ENCODE data around the gene RFX4.

The RFX4 gene

GRCh38 chr12:106736051-106736957 is 153.5 kb downstream of the RFX4 start:
- DNase-seq = no peak

DNA sequence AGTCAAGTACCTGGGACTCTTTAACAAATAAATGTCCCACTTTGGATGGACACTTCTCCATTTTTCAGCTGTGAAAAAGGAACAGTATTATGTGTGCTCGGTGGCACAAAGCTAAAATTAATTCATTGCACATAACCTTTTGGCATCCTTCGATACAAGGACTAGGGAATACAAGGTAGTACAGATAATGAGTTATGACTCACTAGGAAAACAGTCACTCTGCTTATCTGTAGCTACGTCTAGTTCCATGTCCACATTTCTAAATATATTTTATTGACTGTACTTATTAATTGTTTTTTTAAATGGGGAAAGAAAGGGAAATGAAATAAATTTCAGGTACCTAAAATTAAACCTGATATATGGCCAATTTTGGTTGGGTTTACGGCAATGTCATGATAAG is 156.5 kb downstream of the RFX4 start:
- DNase-seq = no peak

DNA sequence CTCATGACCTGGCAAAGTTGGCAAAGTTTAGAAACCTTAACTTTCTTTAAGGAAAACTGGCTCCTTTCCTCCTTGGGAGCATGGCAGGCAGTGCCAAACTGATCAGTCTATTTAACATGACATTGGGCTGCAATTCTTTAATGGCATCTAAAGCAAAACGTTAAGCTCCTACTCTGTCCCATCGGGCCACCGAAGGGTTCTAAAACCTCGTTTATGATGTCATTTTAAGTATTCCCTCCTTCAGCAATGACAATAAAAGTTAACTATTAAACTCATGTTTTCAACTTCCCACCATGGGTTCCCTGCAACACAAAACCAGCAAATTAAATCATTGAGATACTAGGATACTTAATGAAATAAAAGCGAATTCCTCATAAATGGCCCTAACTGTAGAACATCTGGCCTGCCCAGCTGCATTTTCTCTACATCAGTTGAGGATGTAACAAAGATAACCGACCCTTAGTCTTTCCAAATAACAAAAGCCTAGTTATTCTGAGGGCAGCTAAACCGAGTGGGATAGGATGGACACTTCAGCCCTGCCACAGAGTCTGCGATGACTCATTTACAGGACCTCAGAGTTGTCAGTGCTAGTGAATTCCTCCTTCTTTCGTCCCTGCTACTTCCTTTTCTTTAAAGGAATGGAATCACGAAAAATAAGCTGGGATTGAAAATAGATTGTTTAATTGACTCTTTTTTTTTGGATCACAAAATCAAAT is 157.2 kb downstream of the RFX4 start:
- no peak for DNase-seq

GRCh38 chr12:106740818-106741217 is 158.0 kb downstream of the RFX4 start:
- DNase-seq = no peak

DNA sequence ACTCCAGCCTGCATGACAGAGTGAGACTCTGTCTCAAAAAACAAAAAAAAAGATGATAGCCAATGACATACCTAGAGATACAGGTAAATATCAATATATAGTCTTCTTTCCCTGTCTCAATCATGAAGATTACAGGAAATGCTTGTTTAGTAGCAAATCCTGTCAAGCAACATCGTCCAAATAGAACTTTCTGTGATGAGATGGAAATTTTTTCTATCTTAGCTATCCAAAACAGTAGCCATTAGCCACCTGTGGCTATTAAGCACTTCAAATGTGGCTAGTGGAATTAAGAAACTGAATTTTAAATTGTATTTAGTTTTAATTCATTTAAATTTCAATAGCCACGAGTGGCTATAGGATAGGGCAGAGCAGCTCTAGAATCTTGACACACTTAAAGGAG is 158.4 kb downstream of the RFX4 start:
- DNase-seq = no peak

DNA sequence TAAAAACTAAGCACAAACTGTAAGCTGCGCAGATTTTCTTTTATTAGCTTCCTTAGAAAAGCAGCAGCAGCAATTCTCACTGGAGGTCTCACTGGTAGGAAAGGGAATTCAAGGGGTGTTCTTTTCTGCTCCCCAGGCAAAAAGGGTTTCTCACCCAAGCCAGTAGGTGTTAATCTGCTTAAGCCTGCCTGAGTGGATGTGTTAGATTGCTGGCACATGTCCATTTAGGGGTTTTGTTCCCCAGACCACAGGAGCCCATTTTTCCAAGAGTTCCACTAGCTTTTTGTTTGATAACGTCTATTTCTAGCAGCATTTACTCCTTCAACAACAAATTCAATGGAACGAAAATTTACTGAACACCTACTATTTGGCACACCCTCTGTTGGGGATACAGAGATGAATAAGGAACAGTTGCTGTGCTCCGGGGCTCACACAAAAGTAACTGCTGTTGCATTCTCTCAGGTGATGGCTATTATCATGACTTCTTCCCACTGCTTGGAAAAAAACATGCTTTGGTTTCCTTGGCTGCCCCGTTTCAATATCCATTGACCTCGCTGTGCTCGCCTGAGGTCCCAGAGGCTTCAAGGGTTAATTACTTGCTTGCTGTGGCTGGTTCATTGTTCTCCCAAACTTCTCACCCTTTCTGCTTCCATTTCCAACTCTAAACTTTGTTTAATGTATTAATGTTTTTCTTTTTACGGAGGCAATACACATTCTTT is 160.6 kb downstream of the RFX4 start:
- no peak for DNase-seq

- no peak for DNase-seq
Measured at GRCh38 chr12:106744600-106744999, 161.8 kb downstream of the RFX4 start.

- DNase-seq = no peak
Measured at GRCh38 chr12:106745181-106745745, 162.5 kb downstream of the RFX4 start.

DNA sequence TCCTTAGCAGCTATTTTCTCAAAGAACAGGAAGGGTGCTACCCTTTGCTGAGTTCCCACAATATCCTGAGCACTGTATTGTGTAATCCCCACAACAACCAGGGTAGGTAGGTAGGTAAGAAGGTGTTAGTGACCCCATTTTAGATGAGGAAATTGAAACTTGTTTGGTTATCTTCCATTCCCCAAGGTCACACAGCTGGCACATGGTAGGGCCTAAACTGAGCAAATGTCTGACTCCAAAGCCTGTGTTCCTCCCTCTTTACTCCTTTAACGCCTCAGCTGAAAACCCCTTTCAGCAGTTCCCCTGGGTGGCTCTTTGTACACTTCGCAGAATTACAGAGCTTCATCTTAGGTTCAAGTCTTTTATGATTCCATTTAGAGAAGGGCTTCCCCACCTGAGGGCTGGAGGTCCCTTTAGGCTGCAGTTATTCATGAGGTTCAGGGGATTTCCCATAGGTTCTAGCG is 165.2 kb downstream of the RFX4 start:
- no peak for DNase-seq

DNA sequence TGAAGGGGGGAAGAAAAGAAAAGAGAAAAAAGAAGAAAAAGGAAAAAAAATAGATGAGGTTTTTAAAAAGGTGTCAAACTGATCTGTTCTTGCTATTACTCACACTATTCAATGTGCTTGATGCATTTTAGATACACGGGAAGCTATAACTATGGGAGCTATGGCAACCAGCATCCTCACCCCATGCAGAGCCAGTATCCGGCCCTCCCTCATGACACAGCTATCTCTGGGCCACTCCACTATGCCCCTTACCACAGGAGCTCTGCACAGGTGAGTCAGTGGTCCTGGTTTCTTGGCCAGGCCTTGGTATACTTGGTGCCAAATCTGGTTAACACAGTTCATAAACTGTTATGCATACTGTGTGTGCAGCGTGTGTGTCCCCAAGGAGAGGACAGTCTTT is 167.7 kb downstream of the RFX4 start:
- no peak for DNase-seq

DNA sequence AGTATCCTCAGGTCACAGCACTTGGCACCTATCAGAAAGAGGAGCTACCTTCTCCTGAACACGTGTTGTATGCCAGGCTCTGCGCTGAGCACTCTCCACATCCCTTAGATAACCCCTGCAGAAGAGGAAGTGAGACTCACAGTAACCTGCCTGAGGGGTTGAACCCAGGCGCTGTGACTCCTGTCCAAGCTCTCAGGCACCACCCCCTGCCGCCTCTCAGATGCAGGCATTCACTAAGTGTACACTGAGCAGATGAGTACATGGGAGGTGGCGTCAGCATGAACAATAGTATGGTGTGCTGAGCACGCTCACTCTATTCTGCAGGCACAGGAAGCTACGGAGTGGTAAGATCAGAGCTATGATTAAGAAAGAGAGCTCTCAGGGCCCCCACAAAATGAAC is 170.7 kb downstream of the RFX4 start:
- DNase-seq = no peak

DNA sequence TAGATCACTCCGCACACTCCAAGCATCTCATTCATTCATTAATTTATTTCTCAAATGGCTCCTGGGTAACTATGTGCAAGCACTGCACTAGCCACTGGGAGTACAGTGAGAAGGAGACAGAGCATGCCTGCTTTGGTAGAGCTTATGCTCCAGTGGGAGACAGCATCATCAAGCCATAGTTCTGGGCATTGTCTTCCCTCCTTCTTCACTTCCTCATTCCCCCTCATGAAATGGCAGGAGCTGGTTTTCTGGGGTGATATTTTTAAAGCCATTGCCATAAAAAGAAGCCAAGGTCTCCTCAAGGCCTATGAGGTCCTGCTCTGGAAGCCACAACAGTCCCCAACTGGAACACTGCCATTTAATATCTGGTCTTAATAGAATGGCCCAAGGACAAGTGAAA is 171.5 kb downstream of the RFX4 start:
- no peak for DNase-seq

- DNase-seq = no peak
Measured at GRCh38 chr12:106757623-106758348, 175.0 kb downstream of the RFX4 start.

- no peak for DNase-seq
Measured at GRCh38 chr12:106758349-106759110, 175.7 kb downstream of the RFX4 start.

DNA sequence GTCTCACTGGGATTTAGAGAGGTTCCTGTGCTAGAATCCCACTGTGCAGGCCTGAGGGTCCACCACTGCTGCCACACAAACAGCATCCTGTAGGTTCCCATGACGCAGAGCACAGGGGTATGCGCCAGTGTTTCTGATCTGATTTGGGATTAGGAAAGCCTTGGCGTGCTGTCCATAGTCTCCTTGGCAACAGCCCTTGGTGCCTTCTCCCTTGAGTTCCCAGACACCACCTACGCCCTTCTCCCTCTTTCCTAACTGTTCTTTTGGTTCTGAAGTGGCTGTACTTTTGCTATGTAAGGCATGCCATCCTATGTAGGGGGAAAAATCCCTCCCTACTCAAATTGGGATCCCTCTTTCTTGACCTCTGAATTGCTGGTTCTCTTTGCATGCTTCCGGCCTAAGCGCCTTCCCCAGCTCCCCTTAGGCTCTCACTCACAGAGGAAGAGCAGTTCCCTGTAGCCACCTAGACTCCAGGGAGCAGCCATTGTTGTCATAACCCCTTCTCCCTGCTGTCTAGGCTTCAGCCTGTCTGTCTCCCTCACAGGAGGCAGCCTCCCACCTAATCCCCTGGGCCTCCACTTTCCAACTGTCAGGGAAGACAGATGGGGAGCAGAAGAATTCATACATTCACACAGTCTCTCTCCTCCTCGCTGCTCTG is 176.9 kb downstream of the RFX4 start:
- no peak for DNase-seq

GRCh38 chr12:106760184-106760531 is 177.4 kb downstream of the RFX4 start:
- peak; percentile 18 for DNase-seq

DNA sequence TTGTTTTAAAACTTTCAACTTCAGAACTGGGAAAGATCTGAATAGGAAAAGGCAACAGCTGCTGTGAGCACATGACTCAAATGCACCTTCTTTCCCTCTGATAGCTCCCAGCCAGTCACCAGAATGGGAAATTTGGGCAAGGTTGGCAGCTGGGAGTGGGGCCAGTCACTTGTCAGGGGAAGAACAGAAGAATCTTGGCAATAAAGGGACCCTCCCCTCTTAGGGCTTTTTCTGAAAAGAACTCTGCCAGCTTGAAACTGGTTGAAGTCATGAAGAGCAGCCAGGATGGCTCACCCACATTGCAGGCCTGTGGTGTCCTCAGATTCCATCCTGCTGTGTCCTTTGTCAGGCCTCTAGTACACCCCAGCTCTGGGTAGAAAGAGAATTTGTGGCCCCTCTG is 181.4 kb downstream of the RFX4 start:
- DNase-seq = no peak

- no peak for DNase-seq
Measured at GRCh38 chr12:106764738-106765137, 181.9 kb downstream of the RFX4 start.

DNA sequence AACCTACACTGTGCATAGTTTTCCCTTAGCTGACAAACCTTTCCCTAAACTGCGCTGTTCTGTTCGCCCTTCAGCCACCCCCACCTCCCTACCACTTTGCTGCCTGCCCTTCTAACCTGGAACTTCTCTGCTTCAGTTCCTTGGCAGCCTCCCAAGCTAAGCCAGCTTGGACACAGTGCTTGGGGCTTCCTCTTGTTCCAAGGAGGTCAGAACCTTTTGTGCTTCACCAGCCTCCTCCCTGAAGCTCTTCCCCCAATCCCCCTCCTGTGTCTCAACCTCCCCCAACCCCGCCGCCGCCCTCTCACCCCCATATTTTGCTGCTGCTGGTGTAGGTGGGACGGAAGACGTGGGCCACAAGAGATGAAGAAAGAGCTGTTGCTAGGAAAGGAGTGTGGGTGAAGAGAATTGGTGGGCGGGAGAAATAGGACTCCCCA is 183.6 kb downstream of the RFX4 start:
- DNase-seq = no peak

DNA sequence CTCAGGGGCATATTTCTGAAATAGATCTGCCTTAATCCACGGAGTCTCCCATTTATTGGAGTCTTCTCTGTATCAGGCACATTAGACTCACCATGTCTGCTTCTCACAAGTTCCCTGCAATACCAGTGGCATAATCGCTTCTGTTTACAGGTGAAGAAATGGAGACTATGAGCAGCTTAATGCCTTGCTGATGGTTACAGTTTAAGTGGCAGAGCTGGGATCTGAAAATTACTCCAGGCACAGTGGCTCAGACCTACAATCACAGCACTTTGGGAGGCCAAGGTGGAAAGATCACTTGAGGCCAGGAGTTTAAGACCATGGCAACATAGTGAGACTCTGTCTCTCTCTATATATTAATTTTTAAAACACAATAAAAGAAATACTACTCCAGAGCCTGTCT is 184.4 kb downstream of the RFX4 start:
- no peak for DNase-seq

Data from KG1 (cell line).